Stimulated activated CD4-positive, alpha-beta T cell treated with anti-CD3 and anti-CD28 coated beads, Interleukin-15, amount 100 ng/mL, for 48 hours (primary cell): ENCODE data around the gene SSX2.
"Not testable (repeated sequence)": the region's sequence is repeated elsewhere in the genome, so short reads cannot be mapped to it uniquely, and the experiment has no call there.

Source experiments
- DNase-seq, 2 donors: peaks; one replicate each; pipeline ENCODE4 v3.0.0-alpha.2; 2020; ENCODE audit warnings: low read depth in 2 of 2

Gene SSX2

DNA sequence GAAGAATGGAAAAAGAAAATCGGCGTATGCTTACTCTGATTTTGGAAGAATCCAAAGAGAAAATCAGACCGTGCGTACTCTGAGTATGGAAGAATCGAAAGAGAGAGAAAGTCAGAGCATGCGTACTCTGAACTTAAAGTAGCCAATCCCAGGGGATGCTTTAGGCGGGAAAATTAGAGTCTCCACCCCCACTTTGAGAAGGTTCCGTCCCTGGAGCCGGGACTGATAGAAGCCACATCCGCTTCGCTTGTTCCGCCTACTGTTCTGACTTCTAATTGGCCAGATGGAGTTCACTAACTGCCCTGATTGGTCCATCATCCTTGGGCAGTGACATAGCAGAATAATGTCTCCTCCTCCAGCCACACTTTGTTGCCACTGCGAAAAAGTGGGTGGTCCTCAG is at the start of gene SSX2:
Gene SSX2, minus strand, starts transcription at position 101 of the 400 bp plus-strand sequence. CDS start 1,429 bp downstream, outside the sequence.
- DNase-seq, result not testable (repeated sequence)

DNA sequence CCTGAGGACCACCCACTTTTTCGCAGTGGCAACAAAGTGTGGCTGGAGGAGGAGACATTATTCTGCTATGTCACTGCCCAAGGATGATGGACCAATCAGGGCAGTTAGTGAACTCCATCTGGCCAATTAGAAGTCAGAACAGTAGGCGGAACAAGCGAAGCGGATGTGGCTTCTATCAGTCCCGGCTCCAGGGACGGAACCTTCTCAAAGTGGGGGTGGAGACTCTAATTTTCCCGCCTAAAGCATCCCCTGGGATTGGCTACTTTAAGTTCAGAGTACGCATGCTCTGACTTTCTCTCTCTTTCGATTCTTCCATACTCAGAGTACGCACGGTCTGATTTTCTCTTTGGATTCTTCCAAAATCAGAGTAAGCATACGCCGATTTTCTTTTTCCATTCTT is 44.0 kb upstream of the SSX2 start, which contains the start of gene SSX2B:
Gene SSX2B, plus strand, starts transcription at position 301 of the 400 bp plus-strand sequence. CDS start 1,429 bp downstream, outside the sequence.
- DNase-seq, result not testable (repeated sequence)

GRCh38 chrX:52692034-52692433 is 14.9 kb downstream of the SSX2 start:
- DNase-seq, result not testable (repeated sequence)

DNA sequence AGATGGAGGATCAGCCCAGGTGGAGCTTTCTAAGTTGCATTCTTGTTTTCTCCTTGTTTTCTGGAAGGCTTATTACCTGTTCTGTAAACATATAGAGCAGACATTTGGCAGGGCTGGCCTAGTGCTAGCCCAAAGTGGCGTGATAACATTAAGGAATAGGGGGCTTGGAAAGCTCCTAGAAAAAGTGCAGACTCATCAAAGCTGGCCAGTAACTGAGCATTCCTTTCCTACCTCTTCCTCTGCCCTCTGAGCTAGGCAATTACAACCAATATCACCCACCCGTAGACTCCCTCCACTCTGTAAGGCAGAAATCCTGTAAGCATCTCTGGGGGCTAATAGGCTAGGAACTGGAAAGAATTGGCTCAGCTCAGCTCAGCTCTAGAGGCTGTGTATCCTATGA is 44.8 kb downstream of the SSX2 start:
- DNase-seq, result not testable (repeated sequence)

DNA sequence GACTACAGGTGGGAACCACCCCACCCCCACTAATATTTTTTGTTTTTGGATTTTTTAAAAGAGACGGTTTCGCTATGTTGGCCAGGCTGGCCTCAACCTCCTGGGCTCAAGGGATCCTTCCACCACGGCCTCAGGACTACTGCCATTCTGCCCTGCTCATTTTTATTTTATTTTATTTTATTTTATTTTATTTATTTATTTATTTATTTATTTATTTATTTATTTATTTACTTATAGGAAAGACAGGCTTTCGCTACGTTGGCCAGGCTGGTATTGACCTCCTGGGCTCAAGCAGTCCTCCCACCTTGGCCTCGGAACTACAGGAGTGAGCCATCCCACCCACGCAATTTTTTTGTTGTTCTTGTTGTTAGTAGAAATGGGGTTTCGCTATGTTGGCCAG is 51.5 kb downstream of the SSX2 start:
- not testable (repeated sequence) for DNase-seq

GRCh38 chrX:52654800-52655199 is 52.2 kb downstream of the SSX2 start, which contains the start of gene SSX7:
TSS of gene SSX7 (minus strand) at chrX:52654900. CDS start at chrX:52653472, 1,428 bp downstream.
- DNase-seq, result not testable (repeated sequence)

GRCh38 chrX:52650676-52651075 is 56.3 kb downstream of the SSX2 start:
- DNase-seq, result not testable (repeated sequence)

DNA sequence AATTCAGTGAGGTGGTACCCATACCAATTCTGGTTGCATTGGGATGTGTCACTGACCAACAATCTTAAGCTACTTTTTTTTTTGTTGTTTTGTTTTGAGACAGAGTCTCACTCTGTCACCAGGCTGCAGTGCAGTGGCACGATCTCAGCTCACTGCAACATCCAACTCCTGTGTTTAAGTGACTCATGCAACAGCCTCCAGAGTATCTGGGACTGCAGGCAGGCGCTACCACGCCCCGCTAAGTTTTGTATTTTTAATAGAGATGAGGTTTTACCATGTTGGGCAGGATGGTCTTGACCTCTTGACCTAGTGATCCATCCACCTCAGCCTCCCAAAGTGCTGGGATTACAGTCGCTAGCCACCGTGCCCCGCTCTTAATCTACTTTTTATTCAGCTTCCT is 58.0 kb downstream of the SSX2 start:
- DNase-seq, result not testable (repeated sequence)
